GM23338 (cell line): ENCODE results near the gene LTBP4. TPM values are rescaled to one million over a fixed set of nuclear protein-coding genes. Genes with fewer than 3 reads are reported as not detected.
"Not testable (repeated sequence)": the region's sequence is repeated elsewhere in the genome, so short reads cannot be mapped to it uniquely, and the experiment has no call there.

Source experiments
- ATAC-seq: fragments of 200-7000 bp; cut with Tn5 transposase; 3 replicates; pipeline ENCODE4 v1.9.1; 2020
- DNase-seq: peaks from one replicate; pipeline ENCODE4 v3.0.0-alpha.2; 2015; ENCODE audit warnings: low spot score
- H2AFZ ChIP-seq: fragments of 200-600 bp; sonication (generic); 2 replicates; pipeline ENCODE4 v1.8.0; 2016; ENCODE audit warnings: antibody characterized with exemption, mild to moderate bottlenecking, moderate library complexity
- H3F3A ChIP-seq: fragments of 200-600 bp; sonication (generic); replicated peaks from 2 replicates; pipeline ENCODE4 v1.8.0; 2017; ENCODE audit warnings: antibody characterized with exemption, mixed run types, low read depth
- H3K27ac ChIP-seq: fragments of 200-600 bp; sonication (generic); 2 replicates; pipeline ENCODE4 v1.6.1; 2016; ENCODE audit warnings: low read depth
- H3K27me3 ChIP-seq: fragments of 200-600 bp; sonication (generic); 2 replicates; pipeline ENCODE4 v1.8.0; 2016; ENCODE audit warnings: mild to moderate bottlenecking, mixed run types, moderate library complexity; ENCODE audit not compliant: insufficient read depth
- H3K36me3 ChIP-seq: fragments of 200-600 bp; sonication (generic); 2 replicates; pipeline ENCODE4 v1.8.0; 2016; ENCODE audit warnings: mild to moderate bottlenecking; ENCODE audit not compliant: insufficient read depth
- H3K4me1 ChIP-seq: fragments of 200-600 bp; sonication (generic); 2 replicates; pipeline ENCODE4 v1.8.0; 2016; ENCODE audit warnings: mild to moderate bottlenecking, moderate library complexity; ENCODE audit not compliant: insufficient read depth
- H3K4me2 ChIP-seq: fragments of 200-600 bp; sonication (generic); 2 replicates; pipeline ENCODE4 v1.7.1; 2017; ENCODE audit warnings: mixed run types
- H3K4me3 ChIP-seq: fragments of 200-600 bp; sonication (generic); 2 replicates; pipeline ENCODE4 v1.6.1; 2016; ENCODE audit warnings: mixed run types
- H3K79me2 ChIP-seq: fragments of 200-600 bp; sonication (generic); replicated peaks from 2 replicates; pipeline ENCODE4 v1.8.0; 2017; ENCODE audit warnings: mild to moderate bottlenecking; ENCODE audit not compliant: insufficient read depth
- H3K9me2 ChIP-seq: fragments of 200-600 bp; sonication (generic); 2 replicates; pipeline ENCODE4 v1.8.0; 2017; ENCODE audit not compliant: insufficient read depth
- H4K20me1 ChIP-seq: fragments of 200-600 bp; sonication (generic); replicated peaks from 2 replicates; pipeline ENCODE4 v1.8.0; 2017; ENCODE audit warnings: mild to moderate bottlenecking; ENCODE audit not compliant: insufficient read depth
- H3K27ac Mint-ChIP-seq: 2 replicates; pipeline ENCODE4 v1.8.0; 2020; ENCODE audit warnings: inconsistent platforms, mild to moderate bottlenecking, moderate library complexity, mixed read lengths
- H3K27me3 Mint-ChIP-seq: 3 replicates; pipeline ENCODE4 v1.8.0; 2022; ENCODE audit warnings: low read depth, mild to moderate bottlenecking, moderate library complexity, mixed read lengths, inconsistent platforms; ENCODE audit not compliant: insufficient read depth, poor library complexity
- H3K36me3 Mint-ChIP-seq: 3 replicates; pipeline ENCODE4 v1.8.0; 2021; ENCODE audit warnings: low read depth, mild to moderate bottlenecking, inconsistent platforms, moderate library complexity, mixed read lengths
- H3K4me1 Mint-ChIP-seq: 3 replicates; pipeline ENCODE4 v1.8.0; 2020; ENCODE audit warnings: mild to moderate bottlenecking, inconsistent platforms, mixed read lengths
- H3K4me3 Mint-ChIP-seq: 3 replicates; pipeline ENCODE4 v1.8.0; 2021; ENCODE audit warnings: moderate library complexity, mild to moderate bottlenecking, inconsistent platforms, mixed read lengths
- H3K9me3 Mint-ChIP-seq: 3 replicates; pipeline ENCODE4 v1.8.0; 2020; ENCODE audit warnings: moderate library complexity, mild to moderate bottlenecking, inconsistent platforms, mixed read lengths
- CREB1 ChIP-seq: fragments of 250-450 bp; sonication (Bioruptor Pico); IDR thresholded peaks from 2 replicates; pipeline ENCODE4 v1.5.0; 2020; ENCODE audit warnings: low read depth, mild to moderate bottlenecking, moderate library complexity
- ETS1 ChIP-seq: IDR thresholded peaks from 2 replicates; pipeline ENCODE4 v1.6.1; 2016; ENCODE audit warnings: antibody characterized with exemption
- JUNB ChIP-seq: IDR thresholded peaks from one replicate; pipeline ENCODE4 v1.6.1; 2016; ENCODE audit warnings: antibody characterized with exemption; ENCODE audit not compliant: unreplicated experiment
- REST ChIP-seq: IDR thresholded peaks from one replicate; pipeline ENCODE4 v1.6.1; 2018; ENCODE audit warnings: antibody characterized with exemption; ENCODE audit not compliant: unreplicated experiment
- ZNF114 ChIP-seq: fragments of 250-450 bp; sonication (Bioruptor Pico); IDR thresholded peaks from 2 replicates; pipeline ENCODE4 v1.5.0; 2020; ENCODE audit warnings: mild to moderate bottlenecking, moderate library complexity
- polyA plus RNA-seq: library from polyadenylated mRNA; unstranded; fragments of >200 nt; fragmentation: Nextera tagmentation; extraction: Ambion mirVana; gene quantifications from 2 replicates; pipeline ENCODE4 v1.2.1, GENCODE V29; 2016
- total RNA-seq: library from RNA; depleted of rRNA; stranded (reverse); fragments of >200 nt; shearing (Covaris generic); gene quantifications from 2 replicates; pipeline ENCODE4 v1.2.3, GENCODE V29; 2014
- TF ChIP-seq, protein P1 (sequence below), 2 experiments: fragments of 200-600 bp in 1 of 2; sonication (generic) in 1 of 2; conservative IDR thresholded peaks; 2 replicates each; pipeline versions ENCODE4 v1.5.1 to v1.6.1; 2016 to 2017; ENCODE audit warnings: antibody characterized with exemption in 2 of 2, low read depth in 2 of 2, mild to moderate bottlenecking in 2 of 2, moderate library complexity in 1 of 2

Gene LTBP4
- total and polyA plus RNA-seq, 2 experiments from 2014 or later, result 50.3 to 65.0 TPM

GRCh38 chr19:40650749-40651305 is 49.7 kb downstream of the LTBP4 start (continued):
- TF ChIP-seq REST (no peak), ZNF114 (CRISPR knock-in tag) (no peak), ETS1 (no peak), JUNB (no peak), CREB1 (CRISPR knock-in tag) (no peak)
- TF ChIP-seq, protein P1, sequence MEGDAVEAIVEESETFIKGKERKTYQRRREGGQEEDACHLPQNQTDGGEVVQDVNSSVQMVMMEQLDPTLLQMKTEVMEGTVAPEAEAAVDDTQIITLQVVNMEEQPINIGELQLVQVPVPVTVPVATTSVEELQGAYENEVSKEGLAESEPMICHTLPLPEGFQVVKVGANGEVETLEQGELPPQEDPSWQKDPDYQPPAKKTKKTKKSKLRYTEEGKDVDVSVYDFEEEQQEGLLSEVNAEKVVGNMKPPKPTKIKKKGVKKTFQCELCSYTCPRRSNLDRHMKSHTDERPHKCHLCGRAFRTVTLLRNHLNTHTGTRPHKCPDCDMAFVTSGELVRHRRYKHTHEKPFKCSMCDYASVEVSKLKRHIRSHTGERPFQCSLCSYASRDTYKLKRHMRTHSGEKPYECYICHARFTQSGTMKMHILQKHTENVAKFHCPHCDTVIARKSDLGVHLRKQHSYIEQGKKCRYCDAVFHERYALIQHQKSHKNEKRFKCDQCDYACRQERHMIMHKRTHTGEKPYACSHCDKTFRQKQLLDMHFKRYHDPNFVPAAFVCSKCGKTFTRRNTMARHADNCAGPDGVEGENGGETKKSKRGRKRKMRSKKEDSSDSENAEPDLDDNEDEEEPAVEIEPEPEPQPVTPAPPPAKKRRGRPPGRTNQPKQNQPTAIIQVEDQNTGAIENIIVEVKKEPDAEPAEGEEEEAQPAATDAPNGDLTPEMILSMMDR (conservative IDR thresholded peaks at IDR 0.05; ENCODE audit: low read depth in 2 of 2), result no peak

DNA sequence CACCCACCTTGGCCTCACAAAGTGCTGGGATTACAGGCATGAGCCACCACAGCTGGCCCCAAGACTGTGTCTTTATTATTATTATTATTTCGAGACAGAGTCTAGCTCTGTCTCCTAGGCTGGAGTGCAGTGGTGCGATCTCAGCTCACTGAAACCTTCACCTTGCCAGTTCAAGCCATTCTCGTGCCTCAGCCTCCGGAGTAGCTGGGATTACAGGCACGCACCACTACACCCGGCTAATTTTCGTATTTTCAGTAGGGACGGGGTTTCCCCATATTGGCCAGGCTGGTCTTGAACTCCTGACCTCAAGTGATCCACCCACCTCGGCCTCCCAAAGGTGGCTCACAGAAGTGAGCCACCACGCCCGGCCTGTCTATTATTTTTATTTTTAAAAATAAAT is 51.1 kb downstream of the LTBP4 start:
- not testable (repeated sequence) for H3K79me2 ChIP-seq, H3K36me3 Mint-ChIP-seq, H3K4me3 Mint-ChIP-seq, H3K4me1 Mint-ChIP-seq, H3K27ac ChIP-seq, H3F3A ChIP-seq, H3K9me3 Mint-ChIP-seq, H3K4me3 ChIP-seq, H3K4me1 ChIP-seq, H3K27me3 ChIP-seq, H3K36me3 ChIP-seq, H3K9me2 ChIP-seq, H4K20me1 ChIP-seq, H2AFZ ChIP-seq, DNase-seq, ATAC-seq, H3K27ac Mint-ChIP-seq, H3K27me3 Mint-ChIP-seq, H3K4me2 ChIP-seq

- not testable (repeated sequence) for H3F3A ChIP-seq, H3K4me1 ChIP-seq, H3K27ac ChIP-seq, H3K27ac Mint-ChIP-seq, H3K4me1 Mint-ChIP-seq, H3K4me3 Mint-ChIP-seq, ATAC-seq, H3K36me3 Mint-ChIP-seq, H3K27me3 Mint-ChIP-seq, H3K36me3 ChIP-seq, H2AFZ ChIP-seq, H3K4me2 ChIP-seq, H4K20me1 ChIP-seq, H3K9me3 Mint-ChIP-seq, H3K79me2 ChIP-seq, H3K27me3 ChIP-seq, H3K9me2 ChIP-seq, H3K4me3 ChIP-seq, DNase-seq
Observed at GRCh38 chr19:40655684-40656083, 54.5 kb downstream of the LTBP4 start.
